Smooth muscle cell (in vitro differentiated cells): ENCODE measurements around the gene CCL1. TPM values are rescaled to one million over a fixed set of nuclear protein-coding genes. Genes with fewer than 3 reads are reported as not detected.

ENCODE experiments used
- DNase-seq: peaks from one replicate; lab custom pipeline; 2025; ENCODE audit not compliant: unreplicated experiment; lab: John Stamatoyannopoulos, UW
- H2AFZ ChIP-seq: fragments of 200-600 bp; sonication (generic); 2 replicates; pipeline ENCODE4 v1.6.0; 2016; ENCODE audit warnings: antibody characterized with exemption, low read depth, mild to moderate bottlenecking
- H3F3A ChIP-seq: fragments of 200-600 bp; sonication (generic); 2 replicates; pipeline ENCODE4 v1.6.0; 2017; ENCODE audit warnings: antibody characterized with exemption, low read depth
- H3K27ac ChIP-seq: fragments of 200-600 bp; sonication (generic); 2 replicates; pipeline ENCODE4 v1.5.1; 2016; ENCODE audit warnings: low read depth, mild to moderate bottlenecking
- H3K27me3 ChIP-seq: fragments of 200-600 bp; sonication (generic); 2 replicates; pipeline ENCODE4 v1.6.1; 2016; ENCODE audit warnings: low read depth, mild to moderate bottlenecking
- H3K36me3 ChIP-seq: fragments of 200-600 bp; sonication (generic); 2 replicates; pipeline ENCODE4 v1.5.1; 2016; ENCODE audit warnings: low read depth
- H3K4me1 ChIP-seq: fragments of 200-600 bp; sonication (generic); 2 replicates; pipeline ENCODE4 v1.5.1; 2016; ENCODE audit warnings: low read depth
- H3K4me2 ChIP-seq: fragments of 200-600 bp; sonication (generic); 2 replicates; pipeline ENCODE4 v1.6.0; 2016; ENCODE audit warnings: mild to moderate bottlenecking
- H3K4me3 ChIP-seq: fragments of 200-600 bp; sonication (generic); 2 replicates; pipeline ENCODE4 v1.5.1; 2016; ENCODE audit warnings: mild to moderate bottlenecking
- H3K79me2 ChIP-seq: fragments of 200-600 bp; sonication (generic); 2 replicates; pipeline ENCODE4 v1.6.0; 2016; ENCODE audit warnings: low read depth, mild to moderate bottlenecking
- H3K9ac ChIP-seq: fragments of 200-600 bp; sonication (generic); 2 replicates; pipeline ENCODE4 v1.6.0; 2016; ENCODE audit warnings: low read depth
- H3K9me3 ChIP-seq: fragments of 200-600 bp; sonication (generic); replicated peaks from 2 replicates; pipeline ENCODE4 v1.5.1; 2016; ENCODE audit warnings: low read depth
- H4K20me1 ChIP-seq: fragments of 200-600 bp; sonication (generic); 2 replicates; pipeline ENCODE4 v1.6.0; 2016; ENCODE audit warnings: low read depth
- CTCF ChIP-seq: fragments of 200-600 bp; sonication (generic); IDR thresholded peaks from 2 replicates; pipeline ENCODE4 v1.5.1; 2017; ENCODE audit warnings: borderline replicate concordance, mild to moderate bottlenecking, antibody characterized with exemption; ENCODE audit not compliant: insufficient read depth, poor library complexity, severe bottlenecking
- WGBS: methylation state at CpG from one replicate; pipeline ENCODE4 v1.1.7; 2016; ENCODE audit warnings: low lambda C conversion rate; 5-methylcytosine and 5-hydroxymethylcytosine counted together
- polyA plus RNA-seq: library from polyadenylated mRNA; unstranded; fragments of >200 nt; fragmentation: Nextera tagmentation; extraction: Ambion mirVana; gene quantifications from 2 replicates; pipeline ENCODE4 v1.2.1, GENCODE V29; 2016
- total RNA-seq: library from RNA; depleted of rRNA; stranded (reverse); fragments of >200 nt; gene quantifications from 2 replicates; pipeline ENCODE4 v1.2.3, GENCODE V29; 2014

CCL1 gene
- total and polyA plus RNA-seq, 2 experiments from 2014 or later = not detected

- H3K4me1 ChIP-seq = no peaks in the 10 kb centered on the region
- H3K27me3 ChIP-seq = peaks cover 33% of the 10 kb centered on the region
- H3K36me3 ChIP-seq = no peaks in the 10 kb centered on the region
- no peak overlapping the region for H3K27ac ChIP-seq
- no peaks in the 10 kb centered on the region for H4K20me1 ChIP-seq
- no peak overlapping the region for H3K4me2 ChIP-seq
- H3K4me3 ChIP-seq = no peak overlapping the region
- H3K9ac ChIP-seq = no peak overlapping the region
- WGBS = 95% methylated on average over 1 of the region's 1 CpG
- H3K9me3 ChIP-seq = no peaks in the 10 kb centered on the region
- H3F3A ChIP-seq = no peaks in the 10 kb centered on the region
- no peak overlapping the region for H2AFZ ChIP-seq
- no peaks in the 10 kb centered on the region for H3K79me2 ChIP-seq
- TF ChIP-seq CTCF = no peak
- DNase-seq = no peak
These were observed 45.4 kb upstream of the CCL1 start for GRCh38 chr17:34408439-34408838.

DNA sequence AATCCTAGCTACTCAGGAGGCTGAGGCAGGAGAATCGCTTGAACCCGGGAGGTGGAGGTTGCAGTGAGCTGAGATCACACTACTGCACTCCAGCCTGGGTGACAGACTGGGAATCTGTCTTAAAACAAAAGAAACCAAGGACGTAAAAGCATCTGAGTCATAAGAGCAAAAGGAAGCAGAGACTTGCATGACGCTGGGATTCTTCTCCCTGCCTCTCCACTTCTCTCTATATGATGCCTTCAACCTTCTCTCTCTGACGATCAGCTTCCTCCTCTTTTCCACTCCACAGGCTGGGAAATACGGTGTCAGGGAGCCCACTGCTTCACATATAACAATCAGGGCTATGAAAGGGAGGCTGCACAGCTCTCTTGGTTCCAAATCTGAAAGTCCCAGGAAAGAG is 43.2 kb upstream of the CCL1 start:
- Histone ChIP-seq H3K36me3 (no peaks in the 10 kb centered on the region), H3K4me2 (no peak overlapping the region), H3K27me3 (peaks cover 30% of the 10 kb centered on the region), H3K9ac (no peak overlapping the region), H3K27ac (no peak overlapping the region), H3K79me2 (no peaks in the 10 kb centered on the region), H3F3A (no peaks in the 10 kb centered on the region), H4K20me1 (no peaks in the 10 kb centered on the region), H3K4me3 (no peak overlapping the region), H2AFZ (no peak overlapping the region), H3K4me1 (no peaks in the 10 kb centered on the region), H3K9me3 (no peaks in the 10 kb centered on the region)
- TF ChIP-seq CTCF = no peak
- DNase-seq = no peak
- WGBS = 76% methylated on average over 6 of the region's 6 CpGs

DNA sequence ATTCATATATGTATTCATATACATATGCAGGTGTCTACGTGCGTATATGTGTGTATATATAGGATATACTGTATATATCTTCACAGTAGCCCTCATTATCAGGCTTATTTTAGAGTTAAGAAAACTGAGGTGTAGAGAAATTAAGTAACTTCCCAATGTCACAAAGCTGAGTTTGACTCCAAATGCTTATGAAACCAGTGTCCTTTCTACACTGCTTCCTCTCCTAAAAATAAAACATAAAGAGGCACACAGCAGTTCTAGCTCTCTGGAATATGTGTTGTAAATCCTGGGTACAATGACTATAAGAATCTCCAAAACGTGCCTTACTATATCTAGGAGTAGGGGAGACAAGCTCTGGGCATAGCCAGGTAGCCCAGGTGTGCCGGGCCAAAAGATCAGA is 40.0 kb upstream of the CCL1 start:
- 64% methylated on average over 4 of the region's 4 CpGs for WGBS
- H3K27ac ChIP-seq = no peak overlapping the region
- no peaks in the 10 kb centered on the region for H3K4me1 ChIP-seq
- H3K79me2 ChIP-seq = no peaks in the 10 kb centered on the region
- H3K4me3 ChIP-seq = no peak overlapping the region
- H3K9ac ChIP-seq = no peak overlapping the region
- DNase-seq = no peak
- H3K4me2 ChIP-seq = no peak overlapping the region
- no peaks in the 10 kb centered on the region for H3K9me3 ChIP-seq
- H3K36me3 ChIP-seq = no peaks in the 10 kb centered on the region
- no peak overlapping the region for H2AFZ ChIP-seq
- peaks cover 6% of the 10 kb centered on the region for H3K27me3 ChIP-seq
- no peaks in the 10 kb centered on the region for H3F3A ChIP-seq
- H4K20me1 ChIP-seq = no peaks in the 10 kb centered on the region
- no peak for TF ChIP-seq CTCF

DNA sequence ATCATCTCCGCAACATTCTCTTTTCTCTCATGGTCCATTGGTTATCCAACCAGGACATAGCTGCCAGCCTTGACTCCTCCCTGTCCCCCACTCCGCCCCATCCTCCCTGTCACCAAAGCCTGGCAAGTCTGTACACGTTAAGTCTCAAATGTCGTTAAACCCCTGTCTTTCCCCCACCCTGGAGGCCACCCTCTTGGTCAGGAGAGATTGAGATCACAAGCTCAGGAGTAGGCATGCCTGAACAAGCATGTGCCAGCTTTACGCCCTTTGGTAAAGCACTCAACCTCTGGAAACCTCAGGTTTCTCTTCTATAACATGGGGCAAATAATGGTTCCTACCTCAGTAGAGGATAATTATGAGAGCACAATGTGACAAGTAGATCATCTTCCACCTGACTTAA is 38.1 kb upstream of the CCL1 start:
- Histone ChIP-seq H3K4me1 (no peaks in the 10 kb centered on the region), H3K27ac (no peak overlapping the region), H2AFZ (no peak overlapping the region), H3K4me2 (no peak overlapping the region), H3K36me3 (no peaks in the 10 kb centered on the region), H3K27me3 (no peaks in the 10 kb centered on the region), H4K20me1 (no peaks in the 10 kb centered on the region), H3F3A (no peaks in the 10 kb centered on the region), H3K9me3 (no peaks in the 10 kb centered on the region), H3K9ac (no peak overlapping the region), H3K4me3 (no peak overlapping the region), H3K79me2 (no peaks in the 10 kb centered on the region)
- WGBS = 85% methylated on average over 5 of the region's 5 CpGs
- TF ChIP-seq CTCF = no peak
- DNase-seq = no peak
